NCI-H1105 treated with DMSO at 0.1 percent for 48 hours (cell line): ENCODE results near the gene ZNF254.
"Not testable (repeated sequence)": the region's sequence is repeated elsewhere in the genome, so short reads cannot be mapped to it uniquely, and the experiment has no call there.

Experiments
- DNase-seq: peaks from one replicate; lab custom pipeline; 2025; lab: John Stamatoyannopoulos, UW

The ZNF254 gene

GRCh38 chr19:24072720-24073119 is 14.3 kb upstream of the ZNF254 start:
- DNase-seq, result no peak

- DNase-seq, result no peak
These were observed 13.2 kb upstream of the ZNF254 start for GRCh38 chr19:24073807-24074206.

GRCh38 chr19:24074720-24075454 is 12.1 kb upstream of the ZNF254 start:
- no peak for DNase-seq

- DNase-seq, result not testable (repeated sequence)
These were observed 11.5 kb upstream of the ZNF254 start for GRCh38 chr19:24075530-24075929.

- no peak for DNase-seq
These were observed 8.3 kb upstream of the ZNF254 start for GRCh38 chr19:24078680-24079079.

GRCh38 chr19:24081056-24081455 is 5.9 kb upstream of the ZNF254 start:
- DNase-seq, result no peak

GRCh38 chr19:24098359-24098758 is 11.4 kb downstream of the ZNF254 start:
- no peak for DNase-seq

- DNase-seq, result no peak
These were observed 12.8 kb downstream of the ZNF254 start for GRCh38 chr19:24099829-24100228.

GRCh38 chr19:24100597-24100996 is 13.6 kb downstream of the ZNF254 start:
- not testable (repeated sequence) for DNase-seq

- DNase-seq, result no peak
These were observed 14.6 kb downstream of the ZNF254 start for GRCh38 chr19:24101459-24102115.

- no peak for DNase-seq
These were observed 40.6 kb downstream of the ZNF254 start for GRCh38 chr19:24127601-24128000.

- no peak for DNase-seq
These were observed 53.1 kb downstream of the ZNF254 start for GRCh38 chr19:24140099-24140498.

- no peak for DNase-seq
These were observed 53.6 kb downstream of the ZNF254 start for GRCh38 chr19:24140591-24140990.

- no peak for DNase-seq
These were observed 54.6 kb downstream of the ZNF254 start for GRCh38 chr19:24141612-24142011.

- no peak for DNase-seq
These were observed 55.8 kb downstream of the ZNF254 start for GRCh38 chr19:24142771-24143170.

GRCh38 chr19:24159707-24160106 is 72.7 kb downstream of the ZNF254 start:
- no peak for DNase-seq

GRCh38 chr19:24166055-24166454 is 79.1 kb downstream of the ZNF254 start:
- no peak for DNase-seq

GRCh38 chr19:24173882-24174281 is 86.9 kb downstream of the ZNF254 start:
- no peak for DNase-seq

GRCh38 chr19:24177686-24178085 is 90.7 kb downstream of the ZNF254 start:
- no peak for DNase-seq

- DNase-seq, result no peak
These were observed 91.2 kb downstream of the ZNF254 start for GRCh38 chr19:24178207-24178606.
